HAP-1 (cell line): Measurements from ENCODE around the gene TBP.
A peak's percentile ranks its signal among the peaks of the same experiment; 100 is the strongest.
"Not testable (repeated sequence)": the region's sequence is repeated elsewhere in the genome, so short reads cannot be mapped to it uniquely, and the experiment has no call there.

Experiments used
- DNase-seq, 2 experiments: peaks; one replicate each; pipeline ENCODE4 v3.0.0-alpha.2; 2016 to 2020; ENCODE audit warnings: low spot score in 2 of 2
- H3K27me3 ChIP-seq: fragments of 250-450 bp; sonication (Bioruptor Pico); 2 replicates; pipeline ENCODE4 v1.5.1; 2020; ENCODE audit warnings: low read depth, mild to moderate bottlenecking, moderate library complexity
- H3K36me3 ChIP-seq: fragments of 250-450 bp; sonication (Bioruptor Pico); replicated peaks from 2 replicates; pipeline ENCODE4 v1.5.1; 2020; ENCODE audit warnings: mild to moderate bottlenecking
- H3K4me1 ChIP-seq: fragments of 250-450 bp; sonication (Bioruptor Pico); 2 replicates; pipeline ENCODE4 v1.5.1; 2020; ENCODE audit warnings: mild to moderate bottlenecking
- H3K4me3 ChIP-seq: fragments of 250-450 bp; sonication (Bioruptor Pico); 2 replicates; pipeline ENCODE4 v1.5.1; 2020; ENCODE audit warnings: mild to moderate bottlenecking, moderate library complexity
- H3K9me3 ChIP-seq: fragments of 250-450 bp; sonication (Bioruptor Pico); 2 replicates; pipeline ENCODE4 v1.5.1; 2020; ENCODE audit warnings: mild to moderate bottlenecking, moderate library complexity
- in situ Hi-C: fragments of 300-500 bp; cut with MboI; formaldehyde crosslinking; loops from 3 replicates; pipeline ENCODE4 v1.14.3; 2020; ENCODE audit warnings: low sequenced_read_pairs, inconsistent platforms, mixed read lengths

TBP gene

GRCh38 chr6:170523256-170524171 lies 30.7 kb upstream of the TBP start:
- DNase-seq = no peak
- Histone ChIP-seq H3K27me3 (peaks cover 10% of the 10 kb centered on the region), H3K36me3 (no peaks in the 10 kb centered on the region), H3K4me1 (peaks cover 17% of the 10 kb centered on the region), H3K9me3 (no peaks in the 10 kb centered on the region), H3K4me3 (no peak overlapping the region)
- in situ Hi-C loops = no loop called here

- Histone ChIP-seq H3K27me3 (peaks cover 11% of the 10 kb centered on the region), H3K4me1 (peaks cover 17% of the 10 kb centered on the region), H3K9me3 (no peaks in the 10 kb centered on the region), H3K36me3 (no peaks in the 10 kb centered on the region), H3K4me3 (no peak overlapping the region)
- in situ Hi-C loops = no loop called here
- no peak for DNase-seq
Observed at GRCh38 chr6:170524172-170524502, 30.0 kb upstream of the TBP start.

GRCh38 chr6:170525795-170526194 lies 28.4 kb upstream of the TBP start:
- Histone ChIP-seq H3K36me3 (no peaks in the 10 kb centered on the region), H3K27me3 (peaks cover 6% of the 10 kb centered on the region), H3K4me1 (peaks cover 17% of the 10 kb centered on the region), H3K9me3 (no peaks in the 10 kb centered on the region), H3K4me3 (no peak overlapping the region)
- in situ Hi-C loops = no loop called here
- peak; percentile 33 to 90 for DNase-seq

- H3K9me3 ChIP-seq, DNase-seq, H3K4me3 ChIP-seq, H3K27me3 ChIP-seq, H3K36me3 ChIP-seq, in situ Hi-C loops: not testable (repeated sequence)
- H3K4me1 ChIP-seq = peaks cover 17% of the 10 kb centered on the region
Observed at GRCh38 chr6:170527995-170528394, 26.2 kb upstream of the TBP start.

GRCh38 chr6:170529839-170530469 lies 24.2 kb upstream of the TBP start:
- peaks cover 4% of the 10 kb centered on the region for H3K27me3 ChIP-seq
- in situ Hi-C loops = loop anchor here (10.0 kb wide), 1 partner anchor 735 kb away; no protein-coding TSS in a partner anchor
- peaks cover 20% of the 10 kb centered on the region for H3K36me3 ChIP-seq
- H3K9me3 ChIP-seq = no peaks in the 10 kb centered on the region
- peaks cover 15% of the 10 kb centered on the region for H3K4me1 ChIP-seq
- H3K4me3 ChIP-seq = no peak overlapping the region
- peak; percentile 69 to 81 for DNase-seq

- H3K36me3 ChIP-seq = peaks cover 50% of the 10 kb centered on the region
- H3K4me1 ChIP-seq = no peaks in the 10 kb centered on the region
- DNase-seq = no peak
- H3K9me3 ChIP-seq = no peaks in the 10 kb centered on the region
- no peak overlapping the region for H3K4me3 ChIP-seq
- H3K27me3 ChIP-seq = peaks cover 4% of the 10 kb centered on the region; the same call in 1 of the 2 replicates
- in situ Hi-C loops = loop anchor here (10.0 kb wide), 1 partner anchor 738 kb away; no protein-coding TSS in a partner anchor
Observed at GRCh38 chr6:170532867-170533488, 21.2 kb upstream of the TBP start.

GRCh38 chr6:170533792-170534191 lies 20.4 kb upstream of the TBP start:
- in situ Hi-C loops = loop anchor here (10.0 kb wide), 1 partner anchor 739 kb away; no protein-coding TSS in a partner anchor
- Histone ChIP-seq H3K9me3 (no peaks in the 10 kb centered on the region), H3K4me1 (no peaks in the 10 kb centered on the region), H3K36me3 (peaks cover 59% of the 10 kb centered on the region), H3K27me3 (peaks cover 4% of the 10 kb centered on the region; the same call in 1 of the 2 replicates), H3K4me3 (no peak overlapping the region)
- DNase-seq = no peak

GRCh38 chr6:170535004-170535403 lies 19.2 kb upstream of the TBP start:
- in situ Hi-C loops = loop anchor here (10.0 kb wide), 1 partner anchor 740 kb away; no protein-coding TSS in a partner anchor
- DNase-seq = no peak
- no peaks in the 10 kb centered on the region for H3K4me1 ChIP-seq
- no peak overlapping the region for H3K4me3 ChIP-seq
- no peaks in the 10 kb centered on the region for H3K9me3 ChIP-seq
- peaks cover 71% of the 10 kb centered on the region for H3K36me3 ChIP-seq
- no peaks in the 10 kb centered on the region for H3K27me3 ChIP-seq

- Histone ChIP-seq H3K9me3 (no peaks in the 10 kb centered on the region), H3K4me3 (no peak overlapping the region), H3K4me1 (no peaks in the 10 kb centered on the region), H3K27me3 (no peaks in the 10 kb centered on the region), H3K36me3 (peaks cover 87% of the 10 kb centered on the region)
- in situ Hi-C loops = loop anchor here (10.0 kb wide), 1 partner anchor 742 kb away; no protein-coding TSS in a partner anchor
- DNase-seq = no peak
Observed at GRCh38 chr6:170536671-170537070, 17.5 kb upstream of the TBP start.

- Histone ChIP-seq H3K36me3 (peaks cover 94% of the 10 kb centered on the region), H3K27me3 (no peaks in the 10 kb centered on the region), H3K4me3 (no peak overlapping the region), H3K9me3 (no peaks in the 10 kb centered on the region), H3K4me1 (no peaks in the 10 kb centered on the region)
- no peak for DNase-seq
- in situ Hi-C loops = loop anchor here (10.0 kb wide), 1 partner anchor 743 kb away; no protein-coding TSS in a partner anchor
Observed at GRCh38 chr6:170537329-170537728, 16.8 kb upstream of the TBP start.

- DNase-seq = no peak
- Histone ChIP-seq H3K4me1 (no peaks in the 10 kb centered on the region), H3K36me3 (peaks cover 98% of the 10 kb centered on the region), H3K9me3 (no peaks in the 10 kb centered on the region), H3K4me3 (no peak overlapping the region), H3K27me3 (no peaks in the 10 kb centered on the region)
- in situ Hi-C loops = no loop called here
Observed at GRCh38 chr6:170542031-170542719, 12.0 kb upstream of the TBP start.

- Histone ChIP-seq H3K4me1 (no peaks in the 10 kb centered on the region), H3K27me3 (no peaks in the 10 kb centered on the region), H3K4me3 (no peak overlapping the region), H3K9me3 (no peaks in the 10 kb centered on the region), H3K36me3 (peaks cover 90% of the 10 kb centered on the region)
- in situ Hi-C loops = no loop called here
- DNase-seq = no peak
Observed at GRCh38 chr6:170545405-170545804, 8.8 kb upstream of the TBP start.

- in situ Hi-C loops = no loop called here
- Histone ChIP-seq H3K36me3 (peaks cover 30% of the 10 kb centered on the region), H3K9me3 (no peaks in the 10 kb centered on the region), H3K4me1 (peaks cover 15% of the 10 kb centered on the region), H3K4me3 (peak within 1 kb of the TSS; percentile 89), H3K27me3 (no peaks in the 10 kb centered on the region)
- peak; percentile 91 to 94 for DNase-seq
Observed at GRCh38 chr6:170552765-170553533, 1.2 kb upstream of the TBP start, which contains the start of gene PSMB1. Gene PSMB1 (minus strand): TSS chr6:170553307. CDS start chr6:170553242, 65 bp downstream.
